Ovary (tissue), 9 donors: ENCODE data around the gene RPL38. TPM values are rescaled to one million over a fixed set of nuclear protein-coding genes. Genes with fewer than 3 reads are reported as not detected.

Experiments
- DNase-seq, 5 donors: peaks; one replicate each; pipeline ENCODE4 v3.0.0-alpha.2; 2019 to 2020
- H3K27ac ChIP-seq, 2 donors: fragments of 200-600 bp; one replicate each; pipeline versions ENCODE4 v1.5.1 to v1.8.0; 2019 to 2022
- H3K27me3 ChIP-seq: fragments of 200-600 bp; one replicate; pipeline ENCODE4 v1.8.0; 2022
- H3K36me3 ChIP-seq: fragments of 200-600 bp; sonication (generic); one replicate; pipeline ENCODE4 v1.5.1; 2019
- H3K4me1 ChIP-seq: one replicate; pipeline ENCODE4 v1.8.1; 2013; ENCODE audit warnings: mild to moderate bottlenecking, moderate library complexity; ENCODE audit not compliant: insufficient read depth
- H3K4me3 ChIP-seq: fragments of 200-600 bp; sonication (generic); one replicate; pipeline ENCODE4 v1.5.1; 2017
- H3K9me3 ChIP-seq, 2 donors: fragments of 200-600 bp in 1 of 2; sonication (generic) in 1 of 2; one replicate each; pipeline versions ENCODE4 v1.5.1 to v1.8.1; 2013 to 2019; ENCODE audit warnings: mild to moderate bottlenecking in 1 of 2, moderate library complexity in 1 of 2
- CTCF ChIP-seq, 3 donors: fragments of 450-650 bp in 2 of 3; fragments of 200-600 bp in 1 of 3; IDR thresholded peaks; one replicate each; pipeline versions ENCODE4 v1.5.1 to v1.8.0; 2016 to 2022; ENCODE audit warnings: antibody characterized with exemption in 3 of 3, mild to moderate bottlenecking in 1 of 3
- EP300 ChIP-seq: sonication (generic); formaldehyde crosslinking; IDR thresholded peaks from one replicate; pipeline ENCODE4 v1.6.1; 2017; ENCODE audit warnings: antibody characterized with exemption
- POLR2A ChIP-seq: fragments of 450-650 bp; IDR thresholded peaks from one replicate; pipeline ENCODE4 v1.6.1; 2017; ENCODE audit warnings: antibody characterized with exemption, mild to moderate bottlenecking, moderate library complexity
- WGBS, 3 donors: extraction: QIAGEN DNeasy Blood & Tissue Kit in 1 of 3; methylation state at CpG; one replicate each; pipeline versions ENCODE4 v1.1.5 to v1.1.7; 2013 to 2017; 5-methylcytosine and 5-hydroxymethylcytosine counted together
- intact Hi-C, 4 donors: fragments of 100-400 bp; cut with DNase I; formaldehyde crosslinking; loops; one replicate each; pipeline versions ENCODE4 v1.11.0 to v1.15.1; 2022 to 2023
- polyA plus RNA-seq, 2 donors: library from polyadenylated mRNA; stranded (reverse); fragments of 200-250 nt in 1 of 2; fragments of 350-450 nt in 1 of 2; fragmentation: Illumina TruSeq in 1 of 2; extraction: RNeasy Lipid Tissue Mini Kit (QIAGEN cat#74804) in 1 of 2; gene quantifications; one replicate each; pipeline ENCODE4 v1.2.3, GENCODE V29; 2013 to 2014
- total RNA-seq, 7 donors: library from RNA; depleted of rRNA in 2 of 7; stranded (reverse); fragments of >200 nt in 2 of 7; fragmentation: NEBNext Ultra II Directional in 3 of 7; extraction: Animal tissue kit (Norgen Biotek cat#: 25700) in 3 of 7; gene quantifications; one replicate each; pipeline versions ENCODE4 v1.1.0 to v1.2.4, GENCODE V29; 2016 to 2023
- donor health status: DM: no; HTN: no; CAD: no; lungs with moderate emphysema.
- donor health status: DM: no; HTN: no; CAD: no.
- donor health status: Bipolar disorder and iron deficiency.
- donor health status: DM: yes; HTN: yes; CAD: no.
- donor health status: DM: no; HTN: no; CAD: no.
- donor health status: DM: yes; HTN: yes; CAD: no.

Gene RPL38
- total and polyA plus RNA-seq, 9 donors: 861 to 2,696 (median 1,849) TPM

GRCh38 chr17:74196541-74197317 lies 6.7 kb upstream of the RPL38 start:
- H3K4me3 ChIP-seq: no peak overlapping the region
- H3K27me3 ChIP-seq: no peaks in the 10 kb centered on the region
- H3K9me3 ChIP-seq: no peaks in the 10 kb centered on the region
- H3K4me1 ChIP-seq: no peaks in the 10 kb centered on the region
- TF ChIP-seq EP300 (no peak), POLR2A (no peak), CTCF (IDR thresholded peaks at IDR 0.05) (no peak)
- DNase-seq: no peak
- no peak overlapping the region for H3K27ac ChIP-seq
- WGBS, 3 donors: 17 to 25% (median 22%) methylated on average over 30 of the region's 30 CpGs
- intact Hi-C loops: loop anchor here in 1 of 4 donors (5.0 kb wide), 2 partner anchors 166 to 301 kb away; partner anchors contain the start of gene BTBD17
- no peaks in the 10 kb centered on the region for H3K36me3 ChIP-seq

DNA sequence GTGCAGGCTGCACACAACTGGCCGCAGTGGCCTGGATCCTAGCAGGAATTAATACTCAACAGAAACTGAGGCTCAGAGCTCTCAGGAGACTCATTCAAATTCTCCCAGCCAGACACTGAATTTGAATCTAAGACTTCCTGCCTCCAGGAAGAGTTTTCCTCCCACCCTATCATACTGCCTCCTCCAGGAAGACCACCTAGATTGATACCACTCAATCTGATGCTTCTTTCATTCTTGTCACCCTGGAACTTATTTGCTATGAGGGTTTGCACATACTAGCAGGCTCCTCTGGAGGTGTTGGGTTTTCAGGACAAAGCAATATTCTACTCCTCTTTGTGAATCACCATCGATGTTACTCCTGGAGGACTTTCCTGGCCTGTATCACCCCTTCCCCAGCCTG lies 5.7 kb upstream of the RPL38 start:
- 87 to 96% (median 90%) methylated on average over 2 of the region's 2 CpGs for WGBS, 3 donors
- no peak for DNase-seq
- H3K27me3 ChIP-seq: no peaks in the 10 kb centered on the region
- TF ChIP-seq POLR2A (no peak), CTCF (IDR thresholded peaks at IDR 0.05) (no peak), EP300 (no peak)
- H3K27ac ChIP-seq: no peak overlapping the region
- no peak overlapping the region for H3K4me3 ChIP-seq
- H3K36me3 ChIP-seq: no peaks in the 10 kb centered on the region
- no peaks in the 10 kb centered on the region for H3K4me1 ChIP-seq
- intact Hi-C loops: loop anchor here in 1 of 4 donors (5.0 kb wide), 2 partner anchors 164 to 300 kb away; partner anchors contain the start of gene BTBD17
- H3K9me3 ChIP-seq: no peaks in the 10 kb centered on the region

DNA sequence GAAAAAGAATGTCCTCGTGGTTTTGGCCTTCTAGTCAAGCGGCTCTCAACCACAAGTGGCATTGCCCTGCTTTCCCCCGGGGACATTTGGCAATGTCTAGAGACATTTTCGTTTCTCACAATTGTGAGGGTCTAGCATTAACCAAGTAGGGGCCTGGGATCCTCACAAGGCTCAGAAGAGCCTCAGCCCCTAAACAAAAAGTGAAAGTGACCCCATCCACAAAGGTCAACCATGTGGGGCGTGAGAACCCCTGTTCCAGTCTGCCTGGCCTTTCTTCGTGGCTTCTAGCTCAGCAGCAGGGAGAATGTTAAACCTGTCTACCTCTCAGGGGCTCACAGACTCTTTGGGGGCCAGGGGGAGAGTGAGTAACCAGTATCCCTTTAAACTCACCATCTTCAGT lies 4.8 kb upstream of the RPL38 start:
- intact Hi-C loops: loop anchor here in 1 of 4 donors (5.0 kb wide), 2 partner anchors 164 to 299 kb away; partner anchors contain the start of gene BTBD17
- no peaks in the 10 kb centered on the region for H3K27me3 ChIP-seq
- TF ChIP-seq EP300 (no peak), CTCF (IDR thresholded peaks at IDR 0.05) (no peak), POLR2A (no peak)
- no peak overlapping the region for H3K27ac ChIP-seq
- no peak overlapping the region for H3K4me3 ChIP-seq
- no peaks in the 10 kb centered on the region for H3K4me1 ChIP-seq
- no peak for DNase-seq
- WGBS, 3 donors: 70 to 71% (median 70%) methylated on average over 6 of the region's 6 CpGs
- no peaks in the 10 kb centered on the region for H3K36me3 ChIP-seq
- no peaks in the 10 kb centered on the region for H3K9me3 ChIP-seq

DNA sequence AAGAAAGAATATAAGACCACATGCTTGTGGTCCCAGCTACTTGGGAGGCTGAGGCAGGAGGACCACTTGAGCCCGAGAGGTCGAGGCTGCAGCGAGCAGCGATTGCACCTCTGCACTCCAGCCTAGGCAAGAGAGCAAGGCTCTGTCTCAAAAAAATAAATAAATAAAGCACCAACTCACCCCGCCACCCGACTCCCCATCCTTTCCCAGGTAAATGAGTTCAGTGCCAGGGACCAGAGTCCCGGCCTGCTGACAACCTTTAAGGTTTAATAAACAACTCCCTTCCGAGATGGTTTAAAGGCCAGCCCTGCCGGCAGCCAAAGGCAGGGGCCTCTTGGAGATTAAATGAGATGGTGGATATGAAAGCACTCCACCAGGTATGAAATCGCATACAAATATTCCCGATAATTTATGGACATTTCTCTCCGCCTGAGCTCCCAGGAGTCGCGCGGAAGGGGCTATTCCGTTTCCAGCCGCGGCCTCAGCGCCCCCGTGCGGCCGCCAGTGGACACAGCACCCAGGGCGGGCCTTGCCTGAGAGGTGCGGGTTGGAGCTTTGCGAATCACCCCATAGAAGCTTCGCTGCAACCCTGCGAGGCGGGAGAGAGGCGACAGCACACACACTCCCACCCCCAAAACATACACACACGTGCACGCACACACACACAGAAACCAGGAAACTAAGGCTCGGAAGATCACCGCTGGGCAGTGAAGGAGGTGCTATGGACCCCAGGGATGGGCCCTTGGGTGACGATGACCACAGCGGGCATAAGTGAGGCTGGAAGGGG lies 4.0 kb upstream of the RPL38 start:
- Histone ChIP-seq H3K27me3 (no peaks in the 10 kb centered on the region), H3K4me1 (peaks cover 1% of the 10 kb centered on the region), H3K36me3 (no peaks in the 10 kb centered on the region), H3K4me3 (no peak overlapping the region), H3K9me3 (no peaks in the 10 kb centered on the region), H3K27ac (no peak overlapping the region)
- TF ChIP-seq POLR2A (no peak), CTCF (IDR thresholded peaks at IDR 0.05) (peak; percentile 55 to 63 (median 60)), EP300 (no peak)
- intact Hi-C loops: loop anchor here in 1 of 4 donors (5.0 kb wide), 2 partner anchors 163 to 298 kb away; partner anchors contain the start of gene BTBD17
- DNase-seq: peak in 3 of 5 donors; percentile 52 to 67 (median 62)
- WGBS, 3 donors: 19 to 21% (median 20%) methylated on average over 35 of the region's 35 CpGs
